Muscle of arm (tissue), 12 donors: Measurements from ENCODE around the gene ACSBG1. TPM values are rescaled to one million over a fixed set of nuclear protein-coding genes. Genes with fewer than 3 reads are reported as not detected.

Source experiments
- DNase-seq: peaks from one replicate; pipeline ENCODE4 v3.0.0-alpha.2; 2013
- polyA plus RNA-seq, 12 donors: library from polyadenylated mRNA; unstranded; fragments of 120-200 nt; gene quantifications; one replicate each; pipeline ENCODE4 v1.2.1, GENCODE V29; 2013; ENCODE audit not compliant: insufficient read length in 12 of 12

The ACSBG1 gene
- polyA plus RNA-seq, 12 donors, result 0.15 to 0.64 (median 0.35) TPM; not detected in 2

- DNase-seq, result no peak
Measured at GRCh38 chr15:78133801-78134200, 100.6 kb downstream of the ACSBG1 start.

GRCh38 chr15:78131295-78132061 lies 102.9 kb downstream of the ACSBG1 start, which contains the start of gene CIB2:
Gene CIB2 (minus strand): TSS chr15:78131445. CDS start chr15:78131215, 230 bp downstream.
- peak; percentile 65 for DNase-seq

DNA sequence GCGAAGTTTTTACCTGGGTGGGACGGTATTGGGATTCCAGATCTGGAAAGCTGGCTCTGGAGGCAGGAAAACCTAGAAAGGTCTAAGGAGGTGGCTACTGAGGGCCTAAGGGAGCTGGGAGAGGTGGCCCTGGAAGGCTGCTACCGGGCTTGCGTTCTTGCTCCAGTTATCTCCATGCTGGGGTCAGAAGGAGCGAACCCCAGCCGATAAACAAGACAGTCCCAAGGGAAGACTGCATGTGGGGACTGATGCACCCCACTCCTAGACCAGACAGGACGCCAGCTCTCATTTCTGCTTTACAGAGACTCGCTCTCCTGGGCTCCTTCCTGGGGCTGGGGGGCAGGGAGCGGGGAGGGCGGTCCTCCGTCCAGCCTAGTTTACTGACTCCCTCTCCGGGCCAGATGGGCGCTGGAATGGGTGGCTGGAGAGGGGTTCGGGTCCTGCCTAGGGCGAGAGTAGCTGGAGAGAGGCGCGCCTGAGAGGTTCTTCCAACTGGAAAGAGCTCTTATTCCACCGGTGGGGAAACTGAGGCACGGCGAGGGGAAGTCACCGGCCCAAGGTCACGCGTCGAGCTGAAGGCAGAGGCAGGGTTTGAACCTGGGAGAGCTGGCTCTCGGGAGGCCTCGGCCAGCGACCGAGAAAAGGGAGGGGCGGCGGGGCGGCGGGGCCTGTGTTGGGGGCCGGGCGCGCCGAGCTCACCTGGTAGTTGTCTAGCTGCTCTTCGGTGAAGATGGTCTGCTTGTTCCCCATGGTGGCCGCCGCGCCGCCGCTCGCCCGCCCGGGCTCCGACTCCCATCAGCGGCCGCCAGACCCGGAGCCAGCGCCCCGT lies 103.7 kb downstream of the ACSBG1 start:
- no peak for DNase-seq

DNA sequence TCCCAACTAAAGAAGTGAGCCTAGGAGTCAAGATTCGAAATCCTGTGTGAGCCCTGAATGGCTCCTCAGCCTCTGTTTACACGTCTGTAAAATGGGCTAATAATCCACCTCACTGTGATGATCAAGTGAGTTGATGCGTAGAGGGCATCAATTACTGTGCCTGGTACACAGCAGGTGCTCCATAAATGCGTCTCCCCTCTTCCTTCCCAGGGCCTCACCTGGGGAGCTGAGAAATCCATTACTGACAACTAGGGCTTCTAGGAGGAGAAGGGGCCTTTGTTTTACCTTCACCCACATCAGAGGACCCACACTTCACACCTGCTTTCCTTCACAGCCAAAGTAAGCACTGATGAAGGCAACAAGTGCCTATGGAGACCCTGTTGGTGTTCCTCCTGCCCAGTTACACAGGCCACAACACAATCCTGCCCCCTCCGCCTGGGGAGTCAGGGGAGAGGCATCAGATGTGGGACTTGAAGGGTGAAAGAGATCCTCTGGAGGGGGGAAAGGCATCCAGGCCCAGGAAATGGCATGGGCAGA lies 104.5 kb downstream of the ACSBG1 start:
- no peak for DNase-seq

DNA sequence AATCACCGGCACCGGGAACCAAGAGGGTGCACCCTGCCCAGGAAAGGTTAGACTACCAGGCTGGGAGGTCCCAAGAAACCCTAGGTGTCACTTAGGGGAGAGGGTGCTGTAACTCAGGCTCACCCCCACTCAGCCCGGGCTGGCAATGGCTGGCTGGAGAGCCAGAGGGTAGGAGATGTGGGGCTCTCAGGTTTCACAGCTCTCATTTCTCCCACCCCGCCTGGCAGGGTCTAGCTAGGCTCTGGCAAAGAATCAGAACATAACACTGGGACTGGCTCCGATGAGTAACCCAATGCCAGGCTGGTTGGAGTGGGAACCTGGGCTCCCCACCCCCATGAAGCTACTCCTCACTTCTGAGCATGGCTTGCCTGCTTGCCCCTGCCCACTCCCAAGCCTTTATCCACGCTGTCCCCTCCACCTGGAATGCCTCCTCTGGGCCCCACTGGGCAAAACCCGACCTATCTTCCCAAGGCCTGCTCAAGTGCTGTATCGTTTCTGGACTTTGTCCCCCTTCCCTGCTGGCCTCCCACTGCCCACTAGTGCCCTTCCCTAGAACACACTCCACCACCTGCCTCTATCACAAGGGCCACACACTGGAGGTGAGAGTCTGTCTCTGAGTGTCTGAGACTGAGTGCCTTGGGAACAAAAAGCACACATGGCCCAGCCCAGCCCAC lies 105.2 kb downstream of the ACSBG1 start:
- DNase-seq, result no peak

DNA sequence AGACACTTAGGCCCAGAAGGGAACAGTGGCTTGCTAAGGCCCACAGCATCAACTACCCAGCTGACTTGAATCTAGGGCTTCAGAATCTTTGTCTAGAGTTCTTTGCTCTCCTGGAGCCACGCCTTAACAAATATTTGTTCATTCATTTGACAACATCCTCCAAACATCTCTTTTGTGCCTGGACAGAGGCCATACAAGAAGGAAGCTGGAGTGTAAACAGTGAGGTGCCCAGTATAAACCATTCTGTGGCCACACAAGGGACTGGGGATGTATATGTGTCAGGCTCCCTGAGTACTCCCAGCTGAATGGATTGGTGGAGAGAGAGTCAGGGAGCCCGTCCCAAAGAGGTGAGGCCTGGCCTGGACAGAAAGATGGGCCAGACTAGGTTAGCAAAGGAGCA lies 106.5 kb downstream of the ACSBG1 start:
- DNase-seq, result no peak

DNA sequence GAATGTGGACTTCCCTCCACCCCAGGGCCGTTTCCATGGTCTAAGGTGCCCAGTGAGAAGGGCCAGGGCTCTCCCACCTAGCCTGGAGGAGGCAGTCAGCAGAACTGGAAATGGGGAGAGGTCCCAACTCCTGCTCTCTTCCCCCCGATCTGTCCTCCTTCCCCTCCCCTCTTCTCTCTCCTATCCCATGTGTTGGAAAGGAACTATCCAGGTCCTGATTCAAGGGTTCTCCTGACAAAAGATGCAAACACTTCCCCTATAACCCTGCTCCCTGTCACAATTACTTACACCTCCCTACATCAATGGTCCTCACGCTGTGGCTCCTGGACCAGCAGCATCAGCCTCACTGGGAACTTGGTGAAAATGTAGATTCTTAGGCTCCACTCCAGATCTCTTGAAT lies 109.1 kb downstream of the ACSBG1 start:
- no peak for DNase-seq

DNA sequence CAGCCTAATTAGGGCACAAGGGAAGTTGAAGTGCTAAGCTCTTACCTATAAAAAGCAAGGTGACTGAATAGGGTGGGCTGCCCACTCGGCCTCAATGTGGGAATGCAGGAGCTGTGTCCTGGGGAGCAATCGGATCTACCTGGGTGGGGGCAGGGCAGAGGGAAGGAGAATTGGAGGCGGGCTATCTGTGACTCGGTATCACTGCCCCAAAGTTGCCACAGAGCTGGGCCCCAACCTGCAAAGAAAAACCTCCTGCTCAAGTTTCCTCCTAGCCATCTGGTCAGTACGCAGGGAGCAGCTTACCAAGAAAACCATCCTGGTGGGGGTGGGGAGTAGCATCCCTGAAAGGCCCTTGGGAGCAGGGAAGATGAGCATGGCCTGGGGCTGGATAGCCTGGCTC lies 113.8 kb downstream of the ACSBG1 start:
- no peak for DNase-seq

Other genes starting within 250 kb of the ACSBG1 start
- gene TBC1D2B, start 156.9 kb downstream of the ACSBG1 start, polyA plus RNA-seq, result 10 to 100 TPM in 11 of 12 donors, not detected in 1; 24.3 to 43.2 (median 27.8) TPM
- gene SH2D7, start 142.0 kb downstream of the ACSBG1 start, polyA plus RNA-seq, result under 1 TPM in 9 of 12 donors, not detected in 3; 0.04 to 0.27 (median 0.15) TPM
- gene CIB2, start 103.1 kb downstream of the ACSBG1 start, polyA plus RNA-seq, result 10 to 100 TPM in 10 of 12 donors, 1 to 10 TPM in 1, not detected in 1; 8.5 to 33.4 (median 13.0) TPM
- gene IDH3A, start 85.2 kb downstream of the ACSBG1 start, polyA plus RNA-seq, result 10 to 100 TPM in 11 of 12 donors, not detected in 1; 33.5 to 66.0 (median 38.7) TPM
- gene DNAJA4, start 30.0 kb upstream of the ACSBG1 start, polyA plus RNA-seq, result 100 to 1,000 TPM in 3 of 12 donors, 10 to 100 TPM in 8, not detected in 1; 55.7 to 114 (median 77.6) TPM
- 10 to 100 TPM in 11 of 12 donors, not detected in 1; 39.7 to 79.2 (median 57.0) TPM for gene SKIC8, start 65.0 kb upstream of the ACSBG1 start, polyA plus RNA-seq
- 10 to 100 TPM in 11 of 12 donors, not detected in 1; 12.8 to 88.5 (median 27.4) TPM for gene CRABP1, start 105.8 kb upstream of the ACSBG1 start, polyA plus RNA-seq
- gene IREB2, start 203.7 kb upstream of the ACSBG1 start, polyA plus RNA-seq, result 100 to 1,000 TPM in 1 of 12 donors, 10 to 100 TPM in 11; 38.3 to 218 (median 46.7) TPM